Astrocyte (in vitro differentiated cells and primary cell): Measurements from ENCODE around the gene CRYBG1.

Experiments
- EZH2 ChIP-seq: IDR thresholded peaks from 2 replicates; pipeline ENCODE4 v1.6.1; 2012; ENCODE audit warnings: mild to moderate bottlenecking, low read length, inconsistent platforms; ENCODE audit not compliant: insufficient read depth
- TF ChIP-seq, protein P1 (sequence below): IDR thresholded peaks from 2 replicates; pipeline ENCODE4 v1.5.1; 2011; ENCODE audit warnings: low read depth, mild to moderate bottlenecking, inconsistent platforms, low read length, moderate library complexity; ENCODE audit not compliant: insufficient read depth

DNA sequence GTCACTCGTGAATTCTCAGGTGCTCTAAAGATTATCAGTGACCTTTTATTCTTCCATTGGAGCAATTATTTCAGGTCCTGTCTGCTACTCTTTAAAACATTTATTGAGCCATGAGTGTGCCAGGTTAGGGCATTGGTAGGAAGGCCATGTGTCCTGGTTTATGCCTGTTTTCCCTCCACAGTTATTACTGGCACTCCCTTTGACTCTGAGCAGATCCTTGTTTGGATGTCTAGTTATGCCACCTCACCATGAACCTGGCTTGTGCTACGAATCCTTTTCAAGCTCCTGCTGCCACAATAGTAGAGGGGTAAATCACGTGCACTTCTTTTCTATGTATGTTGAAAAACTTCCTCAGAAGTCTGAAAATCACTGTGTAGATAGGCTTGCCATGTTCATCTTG, 27.4 kb downstream of the CRYBG1 start:
- TF ChIP-seq, protein P1, sequence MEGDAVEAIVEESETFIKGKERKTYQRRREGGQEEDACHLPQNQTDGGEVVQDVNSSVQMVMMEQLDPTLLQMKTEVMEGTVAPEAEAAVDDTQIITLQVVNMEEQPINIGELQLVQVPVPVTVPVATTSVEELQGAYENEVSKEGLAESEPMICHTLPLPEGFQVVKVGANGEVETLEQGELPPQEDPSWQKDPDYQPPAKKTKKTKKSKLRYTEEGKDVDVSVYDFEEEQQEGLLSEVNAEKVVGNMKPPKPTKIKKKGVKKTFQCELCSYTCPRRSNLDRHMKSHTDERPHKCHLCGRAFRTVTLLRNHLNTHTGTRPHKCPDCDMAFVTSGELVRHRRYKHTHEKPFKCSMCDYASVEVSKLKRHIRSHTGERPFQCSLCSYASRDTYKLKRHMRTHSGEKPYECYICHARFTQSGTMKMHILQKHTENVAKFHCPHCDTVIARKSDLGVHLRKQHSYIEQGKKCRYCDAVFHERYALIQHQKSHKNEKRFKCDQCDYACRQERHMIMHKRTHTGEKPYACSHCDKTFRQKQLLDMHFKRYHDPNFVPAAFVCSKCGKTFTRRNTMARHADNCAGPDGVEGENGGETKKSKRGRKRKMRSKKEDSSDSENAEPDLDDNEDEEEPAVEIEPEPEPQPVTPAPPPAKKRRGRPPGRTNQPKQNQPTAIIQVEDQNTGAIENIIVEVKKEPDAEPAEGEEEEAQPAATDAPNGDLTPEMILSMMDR, result no peak
- TF ChIP-seq EZH2, result no peak
